ENCODE measurements around the gene ZNF316.

- TF ChIP-seq, protein P1, sequence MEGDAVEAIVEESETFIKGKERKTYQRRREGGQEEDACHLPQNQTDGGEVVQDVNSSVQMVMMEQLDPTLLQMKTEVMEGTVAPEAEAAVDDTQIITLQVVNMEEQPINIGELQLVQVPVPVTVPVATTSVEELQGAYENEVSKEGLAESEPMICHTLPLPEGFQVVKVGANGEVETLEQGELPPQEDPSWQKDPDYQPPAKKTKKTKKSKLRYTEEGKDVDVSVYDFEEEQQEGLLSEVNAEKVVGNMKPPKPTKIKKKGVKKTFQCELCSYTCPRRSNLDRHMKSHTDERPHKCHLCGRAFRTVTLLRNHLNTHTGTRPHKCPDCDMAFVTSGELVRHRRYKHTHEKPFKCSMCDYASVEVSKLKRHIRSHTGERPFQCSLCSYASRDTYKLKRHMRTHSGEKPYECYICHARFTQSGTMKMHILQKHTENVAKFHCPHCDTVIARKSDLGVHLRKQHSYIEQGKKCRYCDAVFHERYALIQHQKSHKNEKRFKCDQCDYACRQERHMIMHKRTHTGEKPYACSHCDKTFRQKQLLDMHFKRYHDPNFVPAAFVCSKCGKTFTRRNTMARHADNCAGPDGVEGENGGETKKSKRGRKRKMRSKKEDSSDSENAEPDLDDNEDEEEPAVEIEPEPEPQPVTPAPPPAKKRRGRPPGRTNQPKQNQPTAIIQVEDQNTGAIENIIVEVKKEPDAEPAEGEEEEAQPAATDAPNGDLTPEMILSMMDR (IDR thresholded peaks at IDR 0.05), result no peak
- TF ChIP-seq EP300 (IDR thresholded peaks at IDR 0.05), result no peak
Observed at GRCh38 chr7:6608794-6609193, 28.3 kb upstream of the ZNF316 start.

All from tibial nerve (tissue), 4 donors.